MM.1S (cell line): Measurements from ENCODE around the gene SORL1.

Source experiments
- DNase-seq: peaks from one replicate; pipeline ENCODE4 v3.0.0-alpha.2; 2015
- H2AFZ ChIP-seq: fragments of 300-600 bp; sonication (generic); 2 replicates; pipeline ENCODE4 v1.6.0; 2016; ENCODE audit warnings: antibody characterized with exemption, low read length
- H3F3A ChIP-seq: fragments of 300-600 bp; sonication (generic); 2 replicates; pipeline ENCODE4 v1.6.1; 2016; ENCODE audit warnings: mild to moderate bottlenecking, antibody characterized with exemption, low read length, moderate library complexity, mixed read lengths; ENCODE audit not compliant: insufficient read depth
- H3K27ac ChIP-seq: fragments of 300-600 bp; sonication (generic); 2 replicates; pipeline ENCODE4 v1.5.1; 2016; ENCODE audit warnings: mild to moderate bottlenecking, low read length
- H3K27me3 ChIP-seq: fragments of 300-600 bp; sonication (generic); replicated peaks from 2 replicates; pipeline ENCODE4 v1.6.0; 2016; ENCODE audit warnings: low read length; ENCODE audit not compliant: insufficient read depth
- H3K36me3 ChIP-seq: fragments of 300-600 bp; sonication (generic); replicated peaks from 2 replicates; pipeline ENCODE4 v1.6.1; 2016; ENCODE audit warnings: mild to moderate bottlenecking, low read length, mixed read lengths; ENCODE audit not compliant: insufficient read depth
- H3K4me1 ChIP-seq: fragments of 300-600 bp; sonication (generic); 2 replicates; pipeline ENCODE4 v1.6.1; 2016; ENCODE audit warnings: low read length, mixed read lengths
- H3K4me2 ChIP-seq: fragments of 300-600 bp; sonication (generic); 2 replicates; pipeline ENCODE4 v1.6.0; 2016; ENCODE audit warnings: low read depth, low read length
- H3K4me3 ChIP-seq: fragments of 300-600 bp; sonication (generic); 2 replicates; pipeline ENCODE4 v1.5.1; 2016; ENCODE audit warnings: low read length, mixed read lengths
- H3K79me2 ChIP-seq: fragments of 300-600 bp; sonication (generic); 2 replicates; pipeline ENCODE4 v1.6.1; 2016; ENCODE audit warnings: mixed run types, low read length, mixed read lengths
- H3K9ac ChIP-seq: fragments of 300-600 bp; sonication (generic); 2 replicates; pipeline ENCODE4 v1.6.1; 2016; ENCODE audit warnings: low read length, mixed read lengths
- H3K9me2 ChIP-seq: fragments of 300-600 bp; sonication (generic); replicated peaks from 2 replicates; pipeline ENCODE4 v1.6.1; 2016; ENCODE audit warnings: mild to moderate bottlenecking, low read length, mixed read lengths; ENCODE audit not compliant: insufficient read depth
- H3K9me3 ChIP-seq: fragments of 300-600 bp; sonication (generic); replicated peaks from 2 replicates; pipeline ENCODE4 v1.6.1; 2016; ENCODE audit warnings: mild to moderate bottlenecking, low read length, mixed read lengths; ENCODE audit not compliant: insufficient read depth
- H4K20me1 ChIP-seq: fragments of 300-600 bp; sonication (generic); 2 replicates; pipeline ENCODE4 v1.6.1; 2016; ENCODE audit warnings: mild to moderate bottlenecking, low read length, moderate library complexity, mixed read lengths; ENCODE audit not compliant: insufficient read depth
- CTCF ChIP-seq: fragments of 300-600 bp; sonication (generic); IDR thresholded peaks from 2 replicates; pipeline ENCODE4 v1.5.1; 2016; ENCODE audit warnings: antibody characterized with exemption, low read length, mixed read lengths
- EZH2 ChIP-seq: fragments of 300-600 bp; sonication (generic); optimal IDR thresholded peaks from 2 replicates; pipeline ENCODE3; 2017; ENCODE audit warnings: low read depth, mild to moderate bottlenecking, antibody characterized with exemption, low read length, mixed read lengths
- EZH2phosphoT487 ChIP-seq: fragments of 300-600 bp; sonication (generic); IDR thresholded peaks from 2 replicates; pipeline ENCODE4 v1.6.1; 2018; ENCODE audit warnings: antibody characterized with exemption, low read length

Gene SORL1

DNA sequence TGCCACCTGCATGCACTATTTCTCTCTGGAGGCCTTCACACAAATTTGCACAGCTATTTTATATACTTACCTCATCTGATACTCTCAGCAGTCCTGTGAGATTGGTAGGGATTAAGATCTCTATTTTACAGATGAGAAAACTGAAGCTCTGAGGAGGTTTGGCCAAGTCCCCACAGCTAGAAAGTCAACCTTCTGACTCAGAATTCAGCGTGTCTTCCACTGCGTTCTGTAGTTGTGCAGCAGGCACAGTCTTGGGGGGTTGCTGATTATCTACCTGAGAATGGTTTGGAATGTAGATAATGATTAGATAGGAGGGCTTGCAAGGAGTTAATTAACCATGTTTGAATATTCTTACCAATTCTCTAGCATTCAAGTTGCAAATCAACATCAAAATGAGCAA, 2.5 kb upstream of the SORL1 start:
- no peak for DNase-seq
- Histone ChIP-seq H4K20me1 (no peaks in the 10 kb centered on the region), H3K27me3 (peaks cover 14% of the 10 kb centered on the region), H3K27ac (no peak overlapping the region), H3K36me3 (no peaks in the 10 kb centered on the region), H3K4me3 (no peak overlapping the region), H2AFZ (no peak overlapping the region), H3K9me2 (no peaks in the 10 kb centered on the region), H3F3A (no peaks in the 10 kb centered on the region), H3K4me2 (no peak overlapping the region), H3K4me1 (no peaks in the 10 kb centered on the region), H3K79me2 (no peaks in the 10 kb centered on the region), H3K9me3 (no peaks in the 10 kb centered on the region), H3K9ac (no peak overlapping the region)
- TF ChIP-seq EZH2 (no peak), EZH2phosphoT487 (no peak), CTCF (no peak)

GRCh38 chr11:121450401-121450800, 1.7 kb upstream of the SORL1 start:
- DNase-seq = no peak
- Histone ChIP-seq H3K9ac (no peak overlapping the region), H3K27me3 (peaks cover 14% of the 10 kb centered on the region), H4K20me1 (no peaks in the 10 kb centered on the region), H3K9me2 (no peaks in the 10 kb centered on the region), H3K79me2 (no peaks in the 10 kb centered on the region), H3K36me3 (no peaks in the 10 kb centered on the region), H3F3A (no peaks in the 10 kb centered on the region), H3K27ac (no peak overlapping the region), H2AFZ (no peak overlapping the region), H3K4me3 (no peak overlapping the region), H3K4me2 (no peak overlapping the region), H3K9me3 (no peaks in the 10 kb centered on the region), H3K4me1 (no peaks in the 10 kb centered on the region)
- TF ChIP-seq EZH2 (no peak), CTCF (no peak), EZH2phosphoT487 (no peak)

DNA sequence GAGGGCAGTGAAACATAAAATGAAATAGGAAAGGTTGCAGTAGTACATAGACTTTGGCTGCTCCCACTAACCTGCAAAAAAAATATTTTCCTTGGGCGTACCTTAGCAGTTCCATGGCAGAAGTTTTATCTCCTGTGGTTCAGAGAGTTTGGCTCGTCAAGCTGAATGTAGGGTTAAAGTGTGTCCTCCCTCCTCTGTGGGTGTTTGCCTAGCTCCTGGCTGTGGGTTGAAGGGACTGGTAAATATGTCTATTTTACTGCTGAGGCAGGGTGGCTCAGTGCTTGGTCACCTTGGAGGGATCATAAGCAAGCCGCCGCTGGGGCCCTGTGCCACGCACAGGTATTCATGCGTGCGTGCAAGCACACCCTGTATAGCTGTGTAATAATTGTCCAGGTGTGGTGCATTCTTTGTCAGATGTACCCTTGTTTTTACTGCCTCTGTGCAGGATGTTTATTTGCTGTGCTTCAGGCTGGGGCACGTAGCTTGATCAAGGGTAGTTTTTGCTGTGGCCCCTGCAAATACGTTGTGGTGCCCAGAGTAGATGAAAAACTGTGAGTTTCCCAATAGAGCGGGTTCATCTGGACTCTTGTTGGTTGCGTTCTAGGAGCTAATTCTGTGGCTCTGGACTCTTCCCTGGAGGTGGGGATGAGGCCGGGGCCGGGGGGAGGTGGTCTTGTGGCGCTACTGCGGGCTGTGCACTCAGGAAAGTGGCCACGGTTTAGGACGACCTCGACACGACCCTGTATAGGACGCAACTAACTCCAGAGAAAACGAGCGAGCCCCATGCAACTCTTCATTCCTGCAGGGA, 732 bp upstream of the SORL1 start:
- H3K9me3 ChIP-seq = no peaks in the 10 kb centered on the region
- no peak for TF ChIP-seq CTCF
- TF ChIP-seq EZH2 = no peak
- no peak for TF ChIP-seq EZH2phosphoT487
- DNase-seq = no peak
- peak overlapping the region; percentile 58 for H3K4me3 ChIP-seq
- no peaks in the 10 kb centered on the region for H3K36me3 ChIP-seq
- H3K9me2 ChIP-seq = no peaks in the 10 kb centered on the region
- H4K20me1 ChIP-seq = no peaks in the 10 kb centered on the region
- H3K27me3 ChIP-seq = peaks cover 14% of the 10 kb centered on the region
- H3K4me1 ChIP-seq = no peaks in the 10 kb centered on the region
- H3K9ac ChIP-seq = no peak overlapping the region
- H3F3A ChIP-seq = no peaks in the 10 kb centered on the region
- H3K79me2 ChIP-seq = no peaks in the 10 kb centered on the region
- H2AFZ ChIP-seq = peak overlapping the region; percentile 47; the same call in 1 of the 2 replicates
- no peak overlapping the region for H3K27ac ChIP-seq
- H3K4me2 ChIP-seq = peak overlapping the region; percentile 79
